ENCODE measurements around the gene FOXJ1. TPM values are rescaled to one million over a fixed set of nuclear protein-coding genes. Genes with fewer than 3 reads are reported as not detected.

FOXJ1 gene
- total and polyA plus RNA-seq, 2 of the 13 experiments (the other 11 are each of a cell fraction or from before 2014, with no cell fraction given): 0.98 to 1.6 TPM

DNA sequence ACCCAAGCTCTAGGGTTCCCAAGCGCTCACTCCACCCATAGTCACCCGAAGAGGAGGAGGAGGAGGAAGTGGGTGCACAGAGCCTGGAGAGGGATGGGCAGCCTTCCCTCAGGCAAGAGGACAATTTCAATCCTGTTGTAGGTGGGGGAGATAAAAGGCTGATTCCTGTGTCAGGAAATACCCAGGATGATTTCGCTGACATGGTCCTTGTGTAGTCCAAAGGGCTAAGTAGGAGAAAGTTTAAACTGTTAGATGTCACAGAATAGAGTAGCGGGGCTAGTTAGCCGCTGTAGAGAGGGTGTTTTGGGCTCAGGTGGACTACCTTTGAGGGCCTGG, 36.2 kb downstream of the FOXJ1 start (continued):
- TF ChIP-seq MAFK (conservative IDR thresholded peaks at IDR 0.05 in 1 of 2, IDR thresholded peaks at IDR 0.05 in 1 of 2; ENCODE audit: low read length in 2 of 2) (peak in 1 of 2 experiments; percentile 59; a peak in 3 of 4 replicates), TSC22D2 (CRISPR knock-in tag; IDR thresholded peaks at IDR 0.05; ENCODE audit: borderline replicate concordance) (no peak), ZNF605 (CRISPR knock-in tag; IDR thresholded peaks at IDR 0.05) (no peak), ARNTL (CRISPR knock-in tag; IDR thresholded peaks at IDR 0.05) (0 out of 2 replicates have a peak, but pooled peaks have one; percentile 33), GATA4 (IDR thresholded peaks at IDR 0.05; ENCODE audit: borderline replicate concordance, low read depth) (0 out of 2 replicates have a peak, but pooled peaks have one; percentile 20), ZNF577 (CRISPR knock-in tag; IDR thresholded peaks at IDR 0.05; ENCODE audit: borderline replicate concordance, low read depth) (no peak), GLI4 (CRISPR knock-in tag; IDR thresholded peaks at IDR 0.05; ENCODE audit: borderline replicate concordance) (no peak), MZF1 (CRISPR knock-in tag; IDR thresholded peaks at IDR 0.05; ENCODE audit: borderline replicate concordance) (0 out of 2 replicates have a peak, but pooled peaks have one; percentile 65), ZNF343 (CRISPR knock-in tag; IDR thresholded peaks at IDR 0.05) (no peak), WIZ (CRISPR knock-in tag; IDR thresholded peaks at IDR 0.05) (no peak), PPARG (CRISPR knock-in tag; conservative IDR thresholded peaks at IDR 0.05) (peak; percentile 84), TEAD3 (CRISPR knock-in tag; optimal IDR thresholded peaks at IDR 0.05; ENCODE audit: borderline replicate concordance) (peak; percentile 44), ZNF607 (CRISPR knock-in tag; IDR thresholded peaks at IDR 0.05; ENCODE audit: borderline replicate concordance) (0 out of 2 replicates have a peak, but pooled peaks have one; percentile 31), SAP130 (CRISPR knock-in tag; IDR thresholded peaks at IDR 0.05; ENCODE audit: low read depth) (peak; percentile 58), CC2D1A (CRISPR knock-in tag; IDR thresholded peaks at IDR 0.05) (no peak), RARA (CRISPR knock-in tag; IDR thresholded peaks at IDR 0.05) (peak; percentile 15; the same call in 1 of the 2 replicates), HMG20B (CRISPR knock-in tag; conservative IDR thresholded peaks at IDR 0.05) (no peak), PCBP1 (IDR thresholded peaks at IDR 0.05; ENCODE audit: borderline replicate concordance, low read depth, low read length) (no peak)
- TF ChIP-seq, protein P1, sequence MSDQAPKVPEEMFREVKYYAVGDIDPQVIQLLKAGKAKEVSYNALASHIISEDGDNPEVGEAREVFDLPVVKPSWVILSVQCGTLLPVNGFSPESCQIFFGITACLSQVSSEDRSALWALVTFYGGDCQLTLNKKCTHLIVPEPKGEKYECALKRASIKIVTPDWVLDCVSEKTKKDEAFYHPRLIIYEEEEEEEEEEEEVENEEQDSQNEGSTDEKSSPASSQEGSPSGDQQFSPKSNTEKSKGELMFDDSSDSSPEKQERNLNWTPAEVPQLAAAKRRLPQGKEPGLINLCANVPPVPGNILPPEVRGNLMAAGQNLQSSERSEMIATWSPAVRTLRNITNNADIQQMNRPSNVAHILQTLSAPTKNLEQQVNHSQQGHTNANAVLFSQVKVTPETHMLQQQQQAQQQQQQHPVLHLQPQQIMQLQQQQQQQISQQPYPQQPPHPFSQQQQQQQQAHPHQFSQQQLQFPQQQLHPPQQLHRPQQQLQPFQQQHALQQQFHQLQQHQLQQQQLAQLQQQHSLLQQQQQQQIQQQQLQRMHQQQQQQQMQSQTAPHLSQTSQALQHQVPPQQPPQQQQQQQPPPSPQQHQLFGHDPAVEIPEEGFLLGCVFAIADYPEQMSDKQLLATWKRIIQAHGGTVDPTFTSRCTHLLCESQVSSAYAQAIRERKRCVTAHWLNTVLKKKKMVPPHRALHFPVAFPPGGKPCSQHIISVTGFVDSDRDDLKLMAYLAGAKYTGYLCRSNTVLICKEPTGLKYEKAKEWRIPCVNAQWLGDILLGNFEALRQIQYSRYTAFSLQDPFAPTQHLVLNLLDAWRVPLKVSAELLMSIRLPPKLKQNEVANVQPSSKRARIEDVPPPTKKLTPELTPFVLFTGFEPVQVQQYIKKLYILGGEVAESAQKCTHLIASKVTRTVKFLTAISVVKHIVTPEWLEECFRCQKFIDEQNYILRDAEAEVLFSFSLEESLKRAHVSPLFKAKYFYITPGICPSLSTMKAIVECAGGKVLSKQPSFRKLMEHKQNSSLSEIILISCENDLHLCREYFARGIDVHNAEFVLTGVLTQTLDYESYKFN (CRISPR knock-in tag; conservative IDR thresholded peaks at IDR 0.05): peak; percentile 50
